Measurements from ENCODE around the gene TERT.

TERT gene

GRCh38 chr5:1235379-1235778, 59.5 kb downstream of the TERT start:
- Histone ChIP-seq H3K4me1 (ENCODE audit: control insufficient read depth in 1 of 2, insufficient read depth in 2 of 2, low read length in 2 of 2) (no peaks in the 10 kb centered on the region), H3K4me2 (ENCODE audit: low read length) (no peak overlapping the region), H2BK12ac (ENCODE audit: low read length) (no peak overlapping the region), H2BK120ac (ENCODE audit: insufficient read depth, low read length, poor library complexity) (no peak overlapping the region), H4K12ac (ENCODE audit: low read depth, low read length) (no peak overlapping the region), H3K36me3 (ENCODE audit: control insufficient read depth in 1 of 2, insufficient read depth in 2 of 2, low read length in 2 of 2) (no peaks in the 10 kb centered on the region), H3K14ac (ENCODE audit: low read length) (no peak overlapping the region), H3K23ac (ENCODE audit: low read length) (no peak overlapping the region), H3K27ac (ENCODE audit: low read depth, low read length) (no peak overlapping the region), H4K91ac (ENCODE audit: low read depth, low read length) (no peak overlapping the region), H3K79me2 (ENCODE audit: control insufficient read depth, insufficient read depth, low read length, poor library complexity) (no peaks in the 10 kb centered on the region), H2AFZ (ENCODE audit: insufficient read depth, low read length, poor library complexity) (no peak overlapping the region), H2BK5ac (ENCODE audit: low read depth, low read length, poor library complexity) (no peak overlapping the region), H3K79me1 (ENCODE audit: low read length) (no peaks in the 10 kb centered on the region), H3K9ac (ENCODE audit: low read length) (no peak overlapping the region), H3K18ac (ENCODE audit: low read length) (no peak overlapping the region), H3K9me3 (ENCODE audit: insufficient read depth, low read depth, low read length) (peaks cover 14% of the 10 kb centered on the region), H3K4ac (ENCODE audit: low read depth, low read length) (no peak overlapping the region), H4K8ac (ENCODE audit: low read depth, low read length) (no peak overlapping the region), H3K27me3 (ENCODE audit: insufficient read depth, low read length) (no peaks in the 10 kb centered on the region), H2AK5ac (ENCODE audit: low read length) (no peak overlapping the region), H3K4me3 (ENCODE audit: low read depth, low read length) (no peak overlapping the region)
- no peak for DNase-seq
- WGBS (ENCODE audit: extremely low coverage, insufficient coverage, insufficient read length) = no CpG with 5 or more reads among the region's 8 CpGs

DNA sequence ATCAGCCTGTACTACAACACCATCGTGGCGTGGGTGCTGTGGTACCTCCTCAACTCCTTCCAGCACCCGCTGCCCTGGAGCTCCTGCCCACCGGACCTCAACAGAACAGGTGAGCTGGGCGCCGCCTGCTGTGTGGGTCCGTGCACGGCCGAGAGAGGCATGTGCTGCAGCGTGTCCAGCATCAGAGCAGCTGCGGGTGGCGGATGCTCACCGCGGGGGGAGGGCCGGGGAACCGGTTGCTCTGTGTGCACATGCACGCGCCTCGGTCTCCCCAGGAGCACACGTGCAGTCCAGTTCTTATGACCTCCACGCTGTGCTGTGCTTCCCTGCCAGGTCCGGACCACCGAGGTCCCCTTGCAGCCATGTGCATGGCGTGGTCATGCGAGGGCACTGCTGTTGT, 62.1 kb downstream of the TERT start:
- no peak overlapping the region for H2BK120ac ChIP-seq (ENCODE audit: insufficient read depth, low read length, poor library complexity)
- no peaks in the 10 kb centered on the region for H3K36me3 ChIP-seq (ENCODE audit: control insufficient read depth in 1 of 2, insufficient read depth in 2 of 2, low read length in 2 of 2)
- H3K9ac ChIP-seq (ENCODE audit: low read length) = no peak overlapping the region
- no peaks in the 10 kb centered on the region for H3K79me1 ChIP-seq (ENCODE audit: low read length)
- no peak overlapping the region for H2AFZ ChIP-seq (ENCODE audit: insufficient read depth, low read length, poor library complexity)
- H3K79me2 ChIP-seq (ENCODE audit: control insufficient read depth, insufficient read depth, low read length, poor library complexity) = no peaks in the 10 kb centered on the region
- H3K4me1 ChIP-seq (ENCODE audit: control insufficient read depth in 1 of 2, insufficient read depth in 2 of 2, low read length in 2 of 2) = no peaks in the 10 kb centered on the region
- no peaks in the 10 kb centered on the region for H3K27me3 ChIP-seq (ENCODE audit: insufficient read depth, low read length)
- H3K23ac ChIP-seq (ENCODE audit: low read length) = no peak overlapping the region
- peaks cover 15% of the 10 kb centered on the region for H3K9me3 ChIP-seq (ENCODE audit: insufficient read depth, low read depth, low read length)
- H2BK5ac ChIP-seq (ENCODE audit: low read depth, low read length, poor library complexity) = no peak overlapping the region
- H3K4me3 ChIP-seq (ENCODE audit: low read depth, low read length) = no peak overlapping the region
- H2BK12ac ChIP-seq (ENCODE audit: low read length) = no peak overlapping the region
- no peak overlapping the region for H4K8ac ChIP-seq (ENCODE audit: low read depth, low read length)
- no peak overlapping the region for H4K12ac ChIP-seq (ENCODE audit: low read depth, low read length)
- no peak overlapping the region for H3K14ac ChIP-seq (ENCODE audit: low read length)
- no peak overlapping the region for H2AK5ac ChIP-seq (ENCODE audit: low read length)
- H3K27ac ChIP-seq (ENCODE audit: low read depth, low read length) = no peak overlapping the region
- WGBS (ENCODE audit: extremely low coverage, insufficient coverage, insufficient read length) = no CpG with 5 or more reads among the region's 25 CpGs
- no peak overlapping the region for H4K91ac ChIP-seq (ENCODE audit: low read depth, low read length)
- no peak overlapping the region for H3K18ac ChIP-seq (ENCODE audit: low read length)
- H3K4ac ChIP-seq (ENCODE audit: low read depth, low read length) = no peak overlapping the region
- DNase-seq = no peak
- H3K4me2 ChIP-seq (ENCODE audit: low read length) = no peak overlapping the region

DNA sequence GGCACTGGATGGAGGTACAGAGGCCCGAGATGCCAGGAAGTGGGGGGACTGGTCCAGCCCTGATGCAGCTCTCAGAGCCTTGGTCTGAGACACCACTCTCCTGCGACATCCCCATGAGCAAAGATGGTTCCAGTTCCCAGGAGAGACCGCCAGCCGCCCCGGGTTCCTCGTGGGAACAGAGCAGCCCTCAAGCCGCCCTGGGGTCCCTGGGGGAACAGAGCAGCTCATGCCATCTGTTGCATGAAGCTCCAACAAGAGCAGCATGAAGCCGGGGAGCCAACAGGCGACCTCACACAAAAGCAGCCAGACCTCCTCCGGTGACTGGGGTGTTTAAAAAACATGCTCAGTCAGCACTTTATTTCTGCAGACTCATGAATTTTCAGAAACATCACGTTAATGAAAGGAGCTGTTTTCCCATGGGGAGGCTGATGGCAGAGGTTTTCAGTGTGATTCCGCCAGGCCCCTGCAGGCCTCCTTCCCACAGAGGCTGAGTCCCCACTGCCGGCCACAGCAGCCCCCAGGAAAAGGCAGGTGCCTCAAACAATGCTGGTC, 63.4 kb downstream of the TERT start:
- no peak overlapping the region for H3K4me2 ChIP-seq (ENCODE audit: low read length)
- no peaks in the 10 kb centered on the region for H3K27me3 ChIP-seq (ENCODE audit: insufficient read depth, low read length)
- H2BK5ac ChIP-seq (ENCODE audit: low read depth, low read length, poor library complexity) = no peak overlapping the region
- no peak overlapping the region for H2BK12ac ChIP-seq (ENCODE audit: low read length)
- no peak overlapping the region for H4K91ac ChIP-seq (ENCODE audit: low read depth, low read length)
- no peak overlapping the region for H2AFZ ChIP-seq (ENCODE audit: insufficient read depth, low read length, poor library complexity)
- no CpG with 5 or more reads among the region's 13 CpGs for WGBS (ENCODE audit: extremely low coverage, insufficient coverage, insufficient read length)
- DNase-seq = no peak
- H3K27ac ChIP-seq (ENCODE audit: low read depth, low read length) = no peak overlapping the region
- H4K8ac ChIP-seq (ENCODE audit: low read depth, low read length) = no peak overlapping the region
- H4K12ac ChIP-seq (ENCODE audit: low read depth, low read length) = no peak overlapping the region
- peaks cover 13% of the 10 kb centered on the region for H3K9me3 ChIP-seq (ENCODE audit: insufficient read depth, low read depth, low read length)
- no peak overlapping the region for H2AK5ac ChIP-seq (ENCODE audit: low read length)
- no peak overlapping the region for H3K18ac ChIP-seq (ENCODE audit: low read length)
- no peak overlapping the region for H3K9ac ChIP-seq (ENCODE audit: low read length)
- H2BK120ac ChIP-seq (ENCODE audit: insufficient read depth, low read length, poor library complexity) = no peak overlapping the region
- H3K79me2 ChIP-seq (ENCODE audit: control insufficient read depth, insufficient read depth, low read length, poor library complexity) = no peaks in the 10 kb centered on the region
- H3K79me1 ChIP-seq (ENCODE audit: low read length) = no peaks in the 10 kb centered on the region
- no peak overlapping the region for H3K4me3 ChIP-seq (ENCODE audit: low read depth, low read length)
- no peak overlapping the region for H3K23ac ChIP-seq (ENCODE audit: low read length)
- H3K36me3 ChIP-seq (ENCODE audit: control insufficient read depth in 1 of 2, insufficient read depth in 2 of 2, low read length in 2 of 2) = no peaks in the 10 kb centered on the region
- H3K4ac ChIP-seq (ENCODE audit: low read depth, low read length) = no peak overlapping the region
- no peaks in the 10 kb centered on the region for H3K4me1 ChIP-seq (ENCODE audit: control insufficient read depth in 1 of 2, insufficient read depth in 2 of 2, low read length in 2 of 2)
- H3K14ac ChIP-seq (ENCODE audit: low read length) = no peak overlapping the region

DNA sequence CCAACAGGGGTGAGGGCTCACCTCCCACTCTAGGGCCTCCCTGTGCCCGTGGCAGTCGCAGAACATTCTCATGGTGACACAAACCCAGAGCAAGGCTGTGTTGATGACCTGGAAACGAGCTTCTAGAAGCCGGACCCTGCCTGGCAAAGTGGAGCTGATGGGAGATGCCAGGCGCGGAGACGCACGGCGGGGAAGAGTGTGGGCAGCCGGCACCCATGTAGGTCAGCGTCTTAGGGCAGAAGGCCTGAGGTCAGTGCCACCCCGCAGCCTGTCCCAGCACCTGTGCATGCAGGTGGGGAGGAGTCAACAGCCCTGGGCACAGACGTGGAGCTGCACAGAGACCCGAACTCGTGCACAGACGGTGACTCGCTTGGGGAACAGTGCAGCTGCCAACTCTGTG, 64.3 kb downstream of the TERT start:
- Histone ChIP-seq H3K4me2 (ENCODE audit: low read length) (no peak overlapping the region), H2BK120ac (ENCODE audit: insufficient read depth, low read length, poor library complexity) (no peak overlapping the region), H3K18ac (ENCODE audit: low read length) (no peak overlapping the region), H3K27me3 (ENCODE audit: insufficient read depth, low read length) (no peaks in the 10 kb centered on the region), H4K8ac (ENCODE audit: low read depth, low read length) (no peak overlapping the region), H2AK5ac (ENCODE audit: low read length) (no peak overlapping the region), H3K4ac (ENCODE audit: low read depth, low read length) (no peak overlapping the region), H3K9me3 (ENCODE audit: insufficient read depth, low read depth, low read length) (peaks cover 11% of the 10 kb centered on the region), H3K9ac (ENCODE audit: low read length) (no peak overlapping the region), H4K12ac (ENCODE audit: low read depth, low read length) (no peak overlapping the region), H3K4me1 (ENCODE audit: control insufficient read depth in 1 of 2, insufficient read depth in 2 of 2, low read length in 2 of 2) (no peaks in the 10 kb centered on the region), H3K36me3 (ENCODE audit: control insufficient read depth in 1 of 2, insufficient read depth in 2 of 2, low read length in 2 of 2) (no peaks in the 10 kb centered on the region), H2AFZ (ENCODE audit: insufficient read depth, low read length, poor library complexity) (no peak overlapping the region), H3K4me3 (ENCODE audit: low read depth, low read length) (no peak overlapping the region), H2BK12ac (ENCODE audit: low read length) (no peak overlapping the region), H3K79me2 (ENCODE audit: control insufficient read depth, insufficient read depth, low read length, poor library complexity) (no peaks in the 10 kb centered on the region), H4K91ac (ENCODE audit: low read depth, low read length) (no peak overlapping the region), H2BK5ac (ENCODE audit: low read depth, low read length, poor library complexity) (no peak overlapping the region), H3K79me1 (ENCODE audit: low read length) (no peaks in the 10 kb centered on the region), H3K27ac (ENCODE audit: low read depth, low read length) (no peak overlapping the region), H3K23ac (ENCODE audit: low read length) (no peak overlapping the region), H3K14ac (ENCODE audit: low read length) (no peak overlapping the region)
- no CpG with 5 or more reads among the region's 17 CpGs for WGBS (ENCODE audit: extremely low coverage, insufficient coverage, insufficient read length)
- DNase-seq = no peak

Measured in trophoblast cell (in vitro differentiated cells and primary cell).